Sigmoid colon (tissue), 4 donors: ENCODE results near the gene PHF8.

Source experiments
- CTCF ChIP-seq, 4 experiments: fragments of 450-650 bp in 3 of 4; fragments of 200-600 bp in 1 of 4; IDR thresholded peaks; one replicate each; pipeline ENCODE4 v1.5.1; 2016 to 2019; ENCODE audit warnings: antibody characterized with exemption in 4 of 4, mild to moderate bottlenecking in 3 of 4, moderate library complexity in 2 of 4
- POLR2A ChIP-seq, 2 donors: fragments of 450-650 bp; IDR thresholded peaks; one replicate each; pipeline ENCODE4 v1.6.1; 2016; ENCODE audit warnings: antibody characterized with exemption in 2 of 2, mild to moderate bottlenecking in 2 of 2, moderate library complexity in 2 of 2
- POLR2AphosphoS5 ChIP-seq, 4 donors: sonication (generic); formaldehyde crosslinking; IDR thresholded peaks; one replicate each; pipeline ENCODE4 v1.6.1; 2017; ENCODE audit warnings: antibody characterized with exemption in 4 of 4

GRCh38 chrX:54090880-54091279 lies 46.6 kb upstream of the PHF8 start:
- TF ChIP-seq CTCF (IDR thresholded peaks at IDR 0.05) (no peak), POLR2AphosphoS5 (IDR thresholded peaks at IDR 0.05) (no peak), POLR2A (IDR thresholded peaks at IDR 0.05) (no peak)
